ENCODE data around the gene CSMD2. TPM values are rescaled to one million over a fixed set of nuclear protein-coding genes. Genes with fewer than 3 reads are reported as not detected.

The CSMD2 gene
- total and polyA plus RNA-seq, 2 of the 4 experiments (the other 2 are of a cell fraction), result under 0.01 to 0.36 TPM

DNA sequence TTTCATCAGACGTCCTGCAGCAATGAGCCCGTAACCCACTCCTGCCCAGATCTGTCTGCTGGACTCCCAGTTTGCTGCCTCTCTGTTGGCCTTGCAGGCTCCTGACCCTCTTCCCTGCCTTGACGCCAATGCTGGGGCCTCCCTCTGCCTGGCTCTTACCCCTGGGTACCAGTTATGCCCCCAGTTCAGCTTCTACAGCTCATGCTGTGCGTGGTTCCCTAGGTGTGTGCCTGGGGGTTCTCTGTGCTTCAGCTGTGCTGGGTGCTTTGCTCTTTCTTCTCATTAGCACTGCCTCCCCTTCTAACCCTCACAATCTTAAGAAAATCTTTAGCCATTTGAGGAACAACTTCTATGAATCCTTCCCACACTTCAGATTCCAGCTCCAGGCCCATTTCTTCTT, 541.2 kb downstream of the CSMD2 start:
- peaks cover 2% of the 10 kb centered on the region for H3K27me3 ChIP-seq (ENCODE audit: control insufficient read depth, insufficient read depth, low read length)
- no TSS peak for BruUV-seq (replicated peaks)
- in situ Hi-C loops (cut with MboI; ENCODE audit: low sequenced_read_pairs), result loop anchor here (25.0 kb wide), 2 partner anchors 412 to 537 kb away; partner anchors contain the start of gene AZIN2
- dilution Hi-C loops (cut with HindIII; ENCODE audit: low sequenced_read_pairs, unreplicated experiment), result no loop called here
- H2AFZ ChIP-seq (replicated peaks; ENCODE audit: low read length, poor library complexity), result no peak overlapping the region
- DNase-seq (no peak), ATAC-seq (ENCODE audit: low read depth) (no peak)
- CTCF ChIA-PET, result no interaction called here
- no peak overlapping the region for H2BK15ac ChIP-seq (ENCODE audit: low read depth, low read length)
- no peak overlapping the region for H3K56ac ChIP-seq (ENCODE audit: extremely low read depth, insufficient read depth, low read length)
- H3K4ac ChIP-seq (ENCODE audit: low read depth, low read length), result no peak overlapping the region
- H3K4me2 ChIP-seq (ENCODE audit: low read depth, low read length), result no peak overlapping the region
- 50% methylated on average over 2 of the region's 4 CpGs; no CpG with 5 or more reads in 1 of the 2 experiments for WGBS, 2 experiments (ENCODE audit: extremely low coverage in 2 of 2, insufficient read length in 1 of 2)
- H2BK5ac ChIP-seq (ENCODE audit: low read depth, low read length, poor library complexity, severe bottlenecking), result no peak overlapping the region
- H2AK5ac ChIP-seq (ENCODE audit: low read depth, low read length), result no peak overlapping the region
- H2BK20ac ChIP-seq (ENCODE audit: low read depth, low read length), result no peak overlapping the region
- H3K4me1 ChIP-seq (ENCODE audit: control insufficient read depth, insufficient read depth, low read length), result no peaks in the 10 kb centered on the region
- H3K4me3 ChIP-seq (ENCODE audit: insufficient read depth, low read depth, low read length), result no peak overlapping the region
- H4K5ac ChIP-seq (ENCODE audit: low read depth, low read length), result no peak overlapping the region
- no peaks in the 10 kb centered on the region for H4K20me1 ChIP-seq (ENCODE audit: insufficient read depth, low read length)
- no peak overlapping the region for H3K9ac ChIP-seq (ENCODE audit: low read depth, low read length)
- intact Hi-C loops (cut with micrococcal nuclease), result no loop called here
- H3K18ac ChIP-seq (ENCODE audit: low read depth, low read length), result no peak overlapping the region
- no peak overlapping the region for H2AK9ac ChIP-seq (replicated peaks; ENCODE audit: low read depth, low read length, poor library complexity)
- H3K36me3 ChIP-seq (ENCODE audit: control insufficient read depth, insufficient read depth, low read length), result no peaks in the 10 kb centered on the region
- no peak for TF ChIP-seq POLR2A (IDR thresholded peaks at IDR 0.05; ENCODE audit: low read depth, low read length)
- no peak for TF ChIP-seq CHD1 (IDR thresholded peaks at IDR 0.05; ENCODE audit: low read depth, low read length)
- no peak for TF ChIP-seq MXI1 (IDR thresholded peaks at IDR 0.05; ENCODE audit: borderline replicate concordance, low read depth, low read length)
- H2BK120ac ChIP-seq (ENCODE audit: low read depth, low read length), result no peak overlapping the region
- H3K9me3 ChIP-seq (ENCODE audit: control insufficient read depth, insufficient read depth, low read length), result no peaks in the 10 kb centered on the region
- no peaks in the 10 kb centered on the region for H3K9me1 ChIP-seq (ENCODE audit: insufficient read depth, low read length)
- no peak overlapping the region for H3K14ac ChIP-seq (replicated peaks; ENCODE audit: low read depth, low read length)
- H4K91ac ChIP-seq (ENCODE audit: insufficient read depth, low read depth, low read length), result no peak overlapping the region
- POLR2A ChIA-PET (ENCODE audit: unreplicated experiment), result no interaction called here
- H3K79me1 ChIP-seq (ENCODE audit: low read depth in 1 of 2, low read length in 2 of 2), result no peaks in the 10 kb centered on the region
- H3K27ac ChIP-seq (ENCODE audit: insufficient read depth, low read length), result no peak overlapping the region
- H4K8ac ChIP-seq (ENCODE audit: low read depth in 2 of 2, low read length in 2 of 2), result no peak overlapping the region
- H3K23ac ChIP-seq (ENCODE audit: low read depth, low read length), result no peak overlapping the region
